Raji (cell line): ENCODE measurements around the gene WDR41.

Experiments
- POLR2A ChIP-seq: IDR thresholded peaks from 2 replicates; pipeline ENCODE4 v1.6.1; 2011; ENCODE audit warnings: low read depth, low read length, control low read depth; ENCODE audit not compliant: insufficient read depth

The WDR41 gene

GRCh38 chr5:77448831-77449230 is 43.3 kb downstream of the WDR41 start:
- no peak for TF ChIP-seq POLR2A

- TF ChIP-seq POLR2A, result no peak
Measured at GRCh38 chr5:77444356-77444755, 47.8 kb downstream of the WDR41 start.

- TF ChIP-seq POLR2A, result no peak
Measured at GRCh38 chr5:77443670-77444069, 48.4 kb downstream of the WDR41 start.

- TF ChIP-seq POLR2A, result no peak
Measured at GRCh38 chr5:77438071-77438470, 54.0 kb downstream of the WDR41 start.

GRCh38 chr5:77437194-77437593 is 54.9 kb downstream of the WDR41 start:
- TF ChIP-seq POLR2A, result no peak

GRCh38 chr5:77431719-77432118 is 60.4 kb downstream of the WDR41 start:
- no peak for TF ChIP-seq POLR2A

GRCh38 chr5:77431286-77431685 is 60.8 kb downstream of the WDR41 start:
- no peak for TF ChIP-seq POLR2A

- no peak for TF ChIP-seq POLR2A
Measured at GRCh38 chr5:77430726-77431125, 61.4 kb downstream of the WDR41 start.

GRCh38 chr5:77428526-77428925 is 63.6 kb downstream of the WDR41 start:
- TF ChIP-seq POLR2A, result no peak

GRCh38 chr5:77427998-77428397 is 64.1 kb downstream of the WDR41 start:
- TF ChIP-seq POLR2A, result no peak

GRCh38 chr5:77426670-77427069 is 65.4 kb downstream of the WDR41 start:
- TF ChIP-seq POLR2A, result no peak

GRCh38 chr5:77425998-77426659 is 66.0 kb downstream of the WDR41 start:
- TF ChIP-seq POLR2A, result no peak

- TF ChIP-seq POLR2A, result no peak
Measured at GRCh38 chr5:77425420-77425819, 66.7 kb downstream of the WDR41 start.

GRCh38 chr5:77424921-77425320 is 67.2 kb downstream of the WDR41 start:
- no peak for TF ChIP-seq POLR2A

GRCh38 chr5:77423022-77423750 is 68.9 kb downstream of the WDR41 start:
- TF ChIP-seq POLR2A, result no peak

- no peak for TF ChIP-seq POLR2A
Measured at GRCh38 chr5:77420940-77421339, 71.2 kb downstream of the WDR41 start.

GRCh38 chr5:77419644-77420582 is 72.2 kb downstream of the WDR41 start:
- TF ChIP-seq POLR2A, result no peak
